HepG2 (cell line): ENCODE data around the gene SLC35D2. TPM values are rescaled to one million over a fixed set of nuclear protein-coding genes. Genes with fewer than 3 reads are reported as not detected.

Experiments
- ATAD3A ChIP-seq: sonication (generic); formaldehyde crosslinking; IDR thresholded peaks from 2 replicates; pipeline ENCODE4 v1.4.0; 2020; ENCODE audit warnings: missing genetic modification reagents
- ERF ChIP-seq: IDR thresholded peaks from 2 replicates; pipeline ENCODE4 v1.6.1; 2018; ENCODE audit warnings: missing biosample characterization, missing genetic modification reagents
- HNRNPH1 ChIP-seq: fragments of 200-400 bp; formaldehyde crosslinking; optimal IDR thresholded peaks from 2 replicates; pipeline ENCODE3; 2017; ENCODE audit warnings: mild to moderate bottlenecking, low read depth, low read length
- NPAS2 ChIP-seq: sonication (generic); formaldehyde crosslinking; IDR thresholded peaks from 2 replicates; pipeline ENCODE4 v1.8.0; 2022; ENCODE audit warnings: mild to moderate bottlenecking, missing genetic modification reagents, borderline replicate concordance
- NR1H2 ChIP-seq: sonication (generic); formaldehyde crosslinking; IDR thresholded peaks from 2 replicates; pipeline ENCODE4 v1.8.1; 2022; ENCODE audit warnings: low read depth, missing genetic modification reagents, borderline replicate concordance
- SAP130 ChIP-seq: IDR thresholded peaks from 2 replicates; pipeline ENCODE4 v1.6.1; 2016; ENCODE audit warnings: low read depth
- SP5 ChIP-seq: IDR thresholded peaks from 2 replicates; pipeline ENCODE4 v1.6.1; 2016; ENCODE audit warnings: low read depth, borderline replicate concordance
- ZFX ChIP-seq: sonication (generic); formaldehyde crosslinking; IDR thresholded peaks from 2 replicates; pipeline ENCODE4 v1.4.0; 2020; ENCODE audit warnings: mild to moderate bottlenecking, low read depth, missing genetic modification reagents, moderate library complexity
- ZNF34 ChIP-seq: sonication (generic); formaldehyde crosslinking; IDR thresholded peaks from 2 replicates; pipeline ENCODE4 v1.4.0; 2020; ENCODE audit warnings: mild to moderate bottlenecking, missing genetic modification reagents, borderline replicate concordance
- ZNF383 ChIP-seq: sonication (generic); formaldehyde crosslinking; IDR thresholded peaks from 2 replicates; pipeline ENCODE4 v1.4.0; 2020; ENCODE audit warnings: missing genetic modification reagents, mild to moderate bottlenecking, borderline replicate concordance
- ZNF598 ChIP-seq: sonication (generic); formaldehyde crosslinking; IDR thresholded peaks from 2 replicates; pipeline ENCODE4 v1.5.1; 2020; ENCODE audit warnings: mild to moderate bottlenecking, missing genetic modification reagents, borderline replicate concordance
- ZNF644 ChIP-seq: IDR thresholded peaks from 2 replicates; pipeline ENCODE4 v1.6.1; 2016; ENCODE audit warnings: low read depth
- ZNF850 ChIP-seq: sonication (generic); formaldehyde crosslinking; conservative IDR thresholded peaks from 2 replicates; pipeline ENCODE4 v1.9.0; 2021; ENCODE audit warnings: mild to moderate bottlenecking, missing genetic modification reagents
- polyA plus RNA-seq, 8 experiments: library from polyadenylated mRNA; depleted of rRNA in 3 of 8; stranded (reverse) in 7 of 8; unstranded in 1 of 8; fragments of >200 nt; fragmentation: Illumina TruSeq in 4 of 8; extraction: Trizol in 4 of 8; gene quantifications; 2 replicates each; pipeline versions ENCODE4 v1.2.1 to v1.2.3, GENCODE V29; 2011 to 2016; ENCODE audit warnings: low read depth in 4 of 8, missing spikeins in 1 of 8, mixed read lengths in 1 of 8; ENCODE audit not compliant: insufficient read depth in 1 of 8
- total RNA-seq, 5 experiments: library from RNA; depleted of rRNA; stranded (reverse); fragments of >200 nt; fragmentation: Illumina TruSeq; extraction: Trizol; gene quantifications; 2 replicates each; pipeline ENCODE4 v1.2.3, GENCODE V29; 2016; ENCODE audit warnings: low read depth in 1 of 5
- TF ChIP-seq, protein P1 (sequence below): sonication (generic); formaldehyde crosslinking; IDR thresholded peaks from 2 replicates; pipeline ENCODE4 v1.8.0; 2022; ENCODE audit warnings: missing genetic modification reagents, mild to moderate bottlenecking, moderate library complexity, borderline replicate concordance
- TF ChIP-seq, protein P2 (sequence below): sonication (generic); formaldehyde crosslinking; IDR thresholded peaks from 2 replicates; pipeline ENCODE4 v1.8.1; 2023; ENCODE audit warnings: missing genetic modification reagents, mild to moderate bottlenecking, borderline replicate concordance
- TF ChIP-seq, protein P3 (sequence below): sonication (generic); formaldehyde crosslinking; IDR thresholded peaks from 2 replicates; pipeline ENCODE4 v1.4.0; 2020; ENCODE audit warnings: missing genetic modification reagents, borderline replicate concordance
- TF ChIP-seq, protein P4 (sequence below): sonication (generic); formaldehyde crosslinking; IDR thresholded peaks from 2 replicates; pipeline ENCODE4 v1.8.1; 2023; ENCODE audit warnings: mild to moderate bottlenecking, missing genetic modification reagents, borderline replicate concordance

The SLC35D2 gene
- total and polyA plus RNA-seq, 2 of the 13 experiments (the other 11 are each of a cell fraction or from before 2014, with no cell fraction given) = 96.2 to 103 TPM

DNA sequence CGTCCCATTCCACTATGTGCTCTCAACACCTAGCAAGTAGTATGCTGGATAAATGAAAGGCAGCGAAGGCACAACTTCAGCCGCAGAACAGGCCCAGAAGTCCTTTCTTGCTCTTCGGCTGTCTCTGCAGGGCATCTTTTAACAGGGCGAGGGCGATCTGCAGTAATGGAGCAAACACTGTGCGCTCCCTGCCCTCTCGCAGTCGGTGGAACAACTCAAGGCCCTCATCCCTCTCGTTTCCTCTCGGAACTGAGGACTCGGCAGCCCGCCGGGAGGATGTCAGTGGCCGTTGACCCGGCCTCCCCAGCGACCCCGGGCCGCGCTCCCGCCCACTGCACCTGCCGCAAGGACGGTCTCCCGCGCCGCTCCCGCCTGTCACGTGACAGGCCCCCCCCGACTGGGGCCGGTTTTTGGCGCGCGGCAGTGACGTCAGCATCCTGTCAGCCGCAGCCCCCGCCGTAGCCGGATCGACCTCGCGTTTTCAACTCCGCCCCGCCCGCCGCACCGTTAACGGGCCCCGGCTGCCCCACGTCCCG, 33.6 kb upstream of the SLC35D2 start (continued):
- TF ChIP-seq, protein P1, sequence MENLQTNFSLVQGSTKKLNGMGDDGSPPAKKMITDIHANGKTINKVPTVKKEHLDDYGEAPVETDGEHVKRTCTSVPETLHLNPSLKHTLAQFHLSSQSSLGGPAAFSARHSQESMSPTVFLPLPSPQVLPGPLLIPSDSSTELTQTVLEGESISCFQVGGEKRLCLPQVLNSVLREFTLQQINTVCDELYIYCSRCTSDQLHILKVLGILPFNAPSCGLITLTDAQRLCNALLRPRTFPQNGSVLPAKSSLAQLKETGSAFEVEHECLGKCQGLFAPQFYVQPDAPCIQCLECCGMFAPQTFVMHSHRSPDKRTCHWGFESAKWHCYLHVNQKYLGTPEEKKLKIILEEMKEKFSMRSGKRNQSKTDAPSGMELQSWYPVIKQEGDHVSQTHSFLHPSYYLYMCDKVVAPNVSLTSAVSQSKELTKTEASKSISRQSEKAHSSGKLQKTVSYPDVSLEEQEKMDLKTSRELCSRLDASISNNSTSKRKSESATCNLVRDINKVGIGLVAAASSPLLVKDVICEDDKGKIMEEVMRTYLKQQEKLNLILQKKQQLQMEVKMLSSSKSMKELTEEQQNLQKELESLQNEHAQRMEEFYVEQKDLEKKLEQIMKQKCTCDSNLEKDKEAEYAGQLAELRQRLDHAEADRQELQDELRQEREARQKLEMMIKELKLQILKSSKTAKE (CRISPR knock-in tag) = peak; percentile 81
- TF ChIP-seq NR1H2 (no peak), ZNF644 (no peak), ERF (CRISPR knock-in tag) (peak; percentile 89; the same call in 1 of the 2 replicates), ZNF383 (CRISPR knock-in tag) (0 out of 2 replicates have a peak, but pooled peaks have one; percentile 66), SP5 (peak; percentile 95), ZFX (CRISPR knock-in tag) (peak; percentile 88), NPAS2 (CRISPR knock-in tag) (no peak), ATAD3A (peak; percentile 73; the same call in 1 of the 2 replicates), ZNF850 (CRISPR knock-in tag) (no peak), HNRNPH1 (no peak), SAP130 (peak; percentile 98), ZNF598 (no peak), ZNF34 (CRISPR knock-in tag) (no peak; the same call in 1 of the 2 replicates)
- TF ChIP-seq, protein P2, sequence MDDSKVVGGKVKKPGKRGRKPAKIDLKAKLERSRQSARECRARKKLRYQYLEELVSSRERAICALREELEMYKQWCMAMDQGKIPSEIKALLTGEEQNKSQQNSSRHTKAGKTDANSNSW = no peak
- TF ChIP-seq, protein P3, sequence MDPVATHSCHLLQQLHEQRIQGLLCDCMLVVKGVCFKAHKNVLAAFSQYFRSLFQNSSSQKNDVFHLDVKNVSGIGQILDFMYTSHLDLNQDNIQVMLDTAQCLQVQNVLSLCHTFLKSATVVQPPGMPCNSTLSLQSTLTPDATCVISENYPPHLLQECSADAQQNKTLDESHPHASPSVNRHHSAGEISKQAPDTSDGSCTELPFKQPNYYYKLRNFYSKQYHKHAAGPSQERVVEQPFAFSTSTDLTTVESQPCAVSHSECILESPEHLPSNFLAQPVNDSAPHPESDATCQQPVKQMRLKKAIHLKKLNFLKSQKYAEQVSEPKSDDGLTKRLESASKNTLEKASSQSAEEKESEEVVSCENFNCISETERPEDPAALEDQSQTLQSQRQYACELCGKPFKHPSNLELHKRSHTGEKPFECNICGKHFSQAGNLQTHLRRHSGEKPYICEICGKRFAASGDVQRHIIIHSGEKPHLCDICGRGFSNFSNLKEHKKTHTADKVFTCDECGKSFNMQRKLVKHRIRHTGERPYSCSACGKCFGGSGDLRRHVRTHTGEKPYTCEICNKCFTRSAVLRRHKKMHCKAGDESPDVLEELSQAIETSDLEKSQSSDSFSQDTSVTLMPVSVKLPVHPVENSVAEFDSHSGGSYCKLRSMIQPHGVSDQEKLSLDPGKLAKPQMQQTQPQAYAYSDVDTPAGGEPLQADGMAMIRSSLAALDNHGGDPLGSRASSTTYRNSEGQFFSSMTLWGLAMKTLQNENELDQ (CRISPR knock-in tag) = no peak
- TF ChIP-seq, protein P4, sequence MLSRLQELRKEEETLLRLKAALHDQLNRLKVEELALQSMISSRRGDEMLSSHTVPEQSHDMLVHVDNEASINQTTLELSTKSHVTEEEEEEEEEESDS = no peak
